Fibroblast of the aortic adventitia (primary cell): Measurements from ENCODE around the gene TSPAN11. TPM values are rescaled to one million over a fixed set of nuclear protein-coding genes. Genes with fewer than 3 reads are reported as not detected.

Source experiments
- DNase-seq: peaks from one replicate; pipeline ENCODE4 v3.0.0-alpha.2; 2010; ENCODE audit warnings: low read depth
- H3K4me3 ChIP-seq: 2 replicates; pipeline ENCODE4 v1.5.1; 2011; ENCODE audit warnings: low read depth, mild to moderate bottlenecking, control low read depth, low read length, moderate library complexity
- CTCF ChIP-seq: IDR thresholded peaks from 2 replicates; pipeline ENCODE4 v1.5.1; 2011; ENCODE audit warnings: mild to moderate bottlenecking, low read length, control low read depth, inconsistent platforms; ENCODE audit not compliant: insufficient read depth
- total RNA-seq: library from RNA; depleted of rRNA; stranded (reverse); fragments of >200 nt; gene quantifications from 2 replicates; pipeline ENCODE4 v1.2.3, GENCODE V29; 2012; ENCODE audit warnings: low replicate concordance

TSPAN11 gene
- total RNA-seq, 1 donor, result 0.36 TPM

- no peak for DNase-seq
- TF ChIP-seq CTCF, result no peak
- H3K4me3 ChIP-seq, result no peak overlapping the region
These were observed 26.7 kb downstream of the TSPAN11 start for GRCh38 chr12:30953257-30953656.

- no peak overlapping the region for H3K4me3 ChIP-seq
- DNase-seq, result no peak
- no peak for TF ChIP-seq CTCF
These were observed 27.6 kb downstream of the TSPAN11 start for GRCh38 chr12:30953951-30954751.

GRCh38 chr12:30955214-30955613 is 28.7 kb downstream of the TSPAN11 start:
- H3K4me3 ChIP-seq, result no peak overlapping the region
- TF ChIP-seq CTCF, result no peak
- no peak for DNase-seq

GRCh38 chr12:30959110-30959710 is 32.7 kb downstream of the TSPAN11 start:
- DNase-seq, result no peak
- no peak for TF ChIP-seq CTCF

GRCh38 chr12:30959778-30960177 is 33.2 kb downstream of the TSPAN11 start:
- no peak for TF ChIP-seq CTCF
- no peak for DNase-seq
- H3K4me3 ChIP-seq, result no peak overlapping the region

More at GRCh38 chr12:30959110-30959710, 32.7 kb downstream of the TSPAN11 start:
- H3K4me3 ChIP-seq, result no peak overlapping the region

- DNase-seq, result no peak
- TF ChIP-seq CTCF, result no peak
- no peak overlapping the region for H3K4me3 ChIP-seq
These were observed 34.5 kb downstream of the TSPAN11 start for GRCh38 chr12:30961030-30961429.
